Stimulated activated naive CD4-positive, alpha-beta T cell (primary cell): ENCODE measurements around the gene IQGAP1.
"Not testable (repeated sequence)": the region's sequence is repeated elsewhere in the genome, so short reads cannot be mapped to it uniquely, and the experiment has no call there.

Experiments
- DNase-seq, 6 experiments: peaks; one replicate each; lab custom pipeline; 2025; lab: John Stamatoyannopoulos, UW

Gene IQGAP1

GRCh38 chr15:90387534-90388461 is at the start of gene IQGAP1:
TSS of gene IQGAP1 (plus strand) at chr15:90388242. CDS start at chr15:90388342, 100 bp downstream.
- peak; percentile 91 to 96 (median 94) for DNase-seq

DNA sequence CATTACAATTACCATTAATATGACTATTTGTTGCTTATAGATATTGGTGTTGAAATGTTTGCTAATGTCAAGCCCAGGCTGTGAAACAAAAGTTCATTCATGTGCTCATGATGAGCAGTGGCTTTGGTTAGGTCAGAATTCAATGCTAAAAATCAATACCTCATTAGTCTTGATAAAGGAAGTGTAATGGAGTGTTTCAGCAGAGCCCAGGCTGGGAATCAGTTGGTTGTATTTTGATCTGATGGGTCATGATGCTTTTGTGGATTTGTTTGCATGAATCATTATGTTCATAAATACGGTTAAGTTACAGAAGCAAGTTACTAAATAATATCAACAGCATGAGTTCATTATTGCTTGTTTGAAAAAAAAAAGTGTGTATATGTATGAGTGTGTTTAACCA is 49.5 kb upstream of the IQGAP1 start:
- DNase-seq: no peak

GRCh38 chr15:90340345-90340744 is 47.7 kb upstream of the IQGAP1 start:
- no peak for DNase-seq

GRCh38 chr15:90343302-90343790 is 44.7 kb upstream of the IQGAP1 start:
- no peak for DNase-seq

DNA sequence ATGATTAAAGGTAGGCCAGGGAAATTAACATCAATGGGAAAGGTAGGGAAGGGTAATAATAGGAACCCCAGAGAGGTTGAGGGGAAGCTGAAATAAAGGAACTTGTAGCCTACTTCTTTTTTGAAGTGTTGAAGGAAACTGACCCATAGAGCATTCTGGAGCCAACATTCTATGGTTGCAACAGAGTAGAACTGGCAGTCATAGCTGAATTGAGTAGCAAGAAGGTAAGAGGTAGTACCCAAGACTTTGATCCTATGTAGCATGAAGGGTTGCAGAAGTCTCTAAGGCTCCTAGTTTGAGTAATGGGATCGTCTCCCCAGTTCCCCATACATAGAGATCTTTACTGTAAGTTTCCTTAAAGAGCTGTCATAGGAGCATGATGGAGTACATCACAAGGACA is 43.4 kb upstream of the IQGAP1 start:
- DNase-seq: no peak

GRCh38 chr15:90345857-90346256 is 42.2 kb upstream of the IQGAP1 start:
- DNase-seq: no peak

DNA sequence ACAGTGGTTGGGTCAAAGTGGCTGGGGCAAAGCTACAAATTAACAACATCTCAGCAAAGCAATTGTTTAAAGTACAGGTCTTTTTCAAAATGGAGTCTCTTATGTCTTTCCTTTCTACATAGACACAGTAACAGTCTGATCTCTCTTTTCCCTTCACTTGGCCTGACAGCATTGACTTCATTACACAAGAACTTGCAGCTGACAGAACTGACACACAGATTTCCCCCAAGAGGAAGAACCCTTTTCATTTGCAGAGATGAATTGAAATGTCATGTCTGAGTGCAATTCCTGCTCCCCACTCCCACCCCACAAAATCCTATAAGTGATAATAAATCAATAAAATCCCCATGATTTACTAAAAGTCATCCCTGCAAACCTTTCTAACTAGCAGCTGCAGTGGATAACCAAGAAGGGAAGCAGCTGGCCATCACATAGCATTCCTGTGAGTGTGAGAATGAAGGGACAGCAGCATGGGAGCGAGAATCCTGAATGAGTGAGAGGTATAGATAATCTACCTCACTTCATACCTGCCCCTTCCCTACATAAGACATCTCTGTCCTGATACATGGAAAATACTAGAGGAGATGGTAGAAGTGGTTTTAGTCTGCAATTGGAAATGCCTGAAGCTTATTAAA is 40.5 kb upstream of the IQGAP1 start:
- not testable (repeated sequence) for DNase-seq

GRCh38 chr15:90348456-90348855 is 39.6 kb upstream of the IQGAP1 start:
- DNase-seq: no peak

DNA sequence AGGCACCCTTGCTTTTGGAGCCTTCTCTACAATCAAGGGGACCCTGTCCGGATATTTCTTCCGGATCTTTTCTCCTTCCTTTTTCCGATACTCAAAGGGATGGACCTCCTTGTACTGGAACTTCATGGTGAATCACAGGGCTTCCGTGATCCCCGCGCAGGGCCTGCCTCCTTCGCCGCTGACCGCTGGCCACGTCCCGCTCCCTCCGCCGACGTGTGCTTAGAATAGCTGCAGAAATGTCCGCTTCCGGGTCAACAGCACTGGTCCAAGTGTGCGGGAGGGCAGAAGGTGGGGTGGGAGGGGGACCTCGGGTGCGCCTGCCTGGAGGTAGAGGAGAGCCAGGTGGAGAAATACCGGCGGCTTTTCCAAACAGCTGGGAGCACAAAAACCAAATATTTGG is 39.0 kb upstream of the IQGAP1 start:
- DNase-seq: peak in 1 of 6 experiments; percentile 5

DNA sequence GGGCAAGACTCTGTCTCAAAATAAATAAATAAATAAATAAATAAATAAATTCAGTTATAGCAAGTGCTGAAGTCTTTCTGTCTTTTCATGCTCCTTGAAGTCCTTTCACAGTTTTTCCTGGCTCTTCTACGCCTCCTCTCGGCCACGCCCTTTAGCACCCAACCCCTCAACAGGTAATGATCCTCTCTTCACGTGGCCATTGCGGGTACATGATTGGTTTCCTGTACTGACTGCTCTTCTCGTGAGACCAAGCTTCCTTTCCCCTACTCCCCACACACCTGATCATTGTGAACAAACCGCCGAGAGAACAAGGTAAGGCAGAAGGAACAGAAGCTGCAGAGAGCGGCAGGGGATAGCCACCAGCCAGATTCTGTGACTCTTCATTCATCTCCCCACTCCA is 38.2 kb upstream of the IQGAP1 start:
- no peak for DNase-seq

DNA sequence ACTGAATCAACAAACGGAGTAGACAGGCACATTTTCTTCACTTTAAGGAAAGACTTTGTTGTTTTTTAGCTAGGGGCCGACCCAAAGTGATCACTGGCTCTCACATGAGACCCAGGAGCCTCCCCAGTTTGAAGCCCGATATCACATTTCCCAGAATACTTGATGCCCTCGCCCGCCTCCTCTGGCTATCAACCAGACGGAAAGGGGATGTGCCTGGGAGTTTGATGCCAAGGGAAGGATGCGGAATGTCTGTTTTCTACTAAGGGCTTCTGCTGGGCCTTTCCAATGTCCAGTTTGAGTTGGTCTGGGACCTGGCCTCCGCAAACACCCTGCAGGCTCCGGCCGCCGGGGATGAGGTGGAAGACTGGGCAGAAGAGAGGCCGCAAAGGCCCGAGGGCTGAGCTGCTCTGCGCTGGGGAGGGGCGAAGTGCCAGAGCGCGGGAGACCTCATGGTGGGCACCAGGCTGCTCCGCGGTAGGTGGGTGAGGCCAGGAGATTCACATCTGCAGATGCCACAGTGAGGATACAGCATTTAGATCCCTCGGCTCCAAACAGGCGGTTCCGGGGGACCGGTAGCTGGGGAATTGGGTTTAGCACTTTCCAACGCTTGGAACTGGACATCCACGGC is 36.4 kb upstream of the IQGAP1 start:
- peak in 1 of 6 experiments; percentile 24 for DNase-seq

DNA sequence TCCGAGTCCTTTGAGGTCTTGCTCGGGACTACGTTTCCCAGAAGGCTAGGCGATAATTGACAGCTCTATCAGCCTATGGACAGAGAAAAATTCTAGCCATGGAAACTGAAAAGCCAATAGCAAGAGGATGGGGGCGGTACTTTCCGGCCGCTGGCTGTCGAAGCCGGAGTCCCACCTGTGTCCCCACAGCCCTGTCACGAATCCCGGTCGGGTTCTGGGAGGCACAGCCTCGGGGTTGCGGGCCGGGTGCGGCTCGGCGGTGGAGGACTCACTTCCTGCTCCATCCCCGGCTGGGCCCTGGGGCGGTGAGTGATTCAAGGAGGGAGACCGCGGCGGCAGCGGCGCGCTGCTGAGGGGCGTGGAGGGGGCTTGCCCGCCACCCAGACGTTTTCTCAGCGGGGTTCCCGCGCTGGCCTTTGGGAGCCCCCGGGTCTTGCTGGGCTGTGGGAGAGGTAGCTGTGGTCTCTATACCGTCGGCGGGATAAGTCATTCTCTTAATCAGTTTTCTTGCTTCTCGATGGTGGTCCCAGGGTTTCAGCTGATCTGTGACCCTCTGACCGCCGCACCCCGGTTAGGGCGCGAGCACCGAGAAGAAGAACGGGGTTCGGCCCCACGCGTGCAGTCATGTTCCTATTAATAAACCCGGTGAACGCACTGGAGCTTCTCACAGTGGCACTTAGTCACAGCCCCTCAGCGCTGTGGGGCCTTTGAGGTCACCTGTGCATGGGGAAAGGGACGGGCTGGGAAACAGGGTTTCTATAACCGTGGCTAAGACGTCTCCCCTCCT is 35.7 kb upstream of the IQGAP1 start, which contains the start of gene ZNF774:
Gene ZNF774 (plus strand): TSS at position 178 of the 787 bp plus-strand sequence. CDS start 2,377 bp downstream, outside the sequence.
- DNase-seq: peak; percentile 85 to 95 (median 88)

GRCh38 chr15:90354986-90355385 is 33.1 kb upstream of the IQGAP1 start:
- DNase-seq: no peak

- no peak for DNase-seq
These were observed 29.7 kb upstream of the IQGAP1 start for GRCh38 chr15:90358124-90359033.

DNA sequence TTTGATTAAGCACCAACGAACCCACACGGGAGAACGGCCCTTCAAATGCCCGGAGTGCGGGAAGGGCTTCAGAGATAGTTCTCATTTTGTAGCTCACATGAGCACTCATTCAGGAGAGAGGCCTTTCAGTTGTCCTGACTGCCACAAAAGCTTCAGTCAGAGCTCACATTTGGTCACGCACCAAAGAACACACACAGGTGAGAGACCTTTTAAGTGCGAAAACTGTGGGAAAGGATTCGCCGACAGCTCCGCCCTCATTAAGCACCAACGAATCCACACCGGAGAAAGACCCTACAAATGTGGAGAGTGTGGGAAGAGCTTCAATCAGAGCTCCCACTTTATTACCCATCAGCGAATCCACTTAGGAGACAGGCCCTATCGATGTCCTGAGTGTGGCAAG is 27.3 kb upstream of the IQGAP1 start:
- no peak for DNase-seq

DNA sequence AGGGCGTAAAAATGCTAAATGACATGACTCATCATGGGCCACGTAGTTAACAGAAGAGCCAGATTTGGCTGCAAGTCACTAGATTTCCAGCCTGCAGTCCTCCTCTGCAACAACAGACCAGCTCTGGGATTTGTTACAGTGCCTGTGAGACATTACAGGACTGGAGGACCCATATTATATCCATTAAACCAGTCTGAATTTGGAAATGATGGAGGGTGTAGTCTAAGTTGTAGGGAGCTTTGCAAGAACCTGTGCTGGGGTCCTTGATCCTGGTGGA is 25.2 kb upstream of the IQGAP1 start:
- no peak for DNase-seq

GRCh38 chr15:90364251-90364650 is 23.8 kb upstream of the IQGAP1 start:
- DNase-seq: no peak

- DNase-seq: no peak
These were observed 22.5 kb upstream of the IQGAP1 start for GRCh38 chr15:90365414-90366055.

DNA sequence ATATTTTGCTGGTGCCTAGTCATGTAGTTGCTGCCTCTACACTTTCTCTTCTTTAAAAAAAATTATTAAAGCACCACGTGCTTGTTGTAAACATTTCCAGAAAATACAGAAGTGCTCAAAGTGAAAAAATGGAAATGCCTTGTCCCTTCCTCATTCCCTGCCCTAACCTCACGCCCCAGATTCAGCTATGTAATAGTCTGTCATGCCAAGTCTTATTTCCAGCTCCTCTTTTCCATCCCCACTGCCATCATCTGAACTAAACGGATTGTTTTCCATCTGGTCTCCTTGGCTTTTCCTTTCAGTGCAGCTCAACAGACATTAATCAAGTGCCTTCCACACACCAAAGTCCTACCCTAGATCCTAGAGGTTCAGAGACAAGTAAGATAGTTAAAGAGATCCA is 20.5 kb upstream of the IQGAP1 start:
- DNase-seq: no peak

DNA sequence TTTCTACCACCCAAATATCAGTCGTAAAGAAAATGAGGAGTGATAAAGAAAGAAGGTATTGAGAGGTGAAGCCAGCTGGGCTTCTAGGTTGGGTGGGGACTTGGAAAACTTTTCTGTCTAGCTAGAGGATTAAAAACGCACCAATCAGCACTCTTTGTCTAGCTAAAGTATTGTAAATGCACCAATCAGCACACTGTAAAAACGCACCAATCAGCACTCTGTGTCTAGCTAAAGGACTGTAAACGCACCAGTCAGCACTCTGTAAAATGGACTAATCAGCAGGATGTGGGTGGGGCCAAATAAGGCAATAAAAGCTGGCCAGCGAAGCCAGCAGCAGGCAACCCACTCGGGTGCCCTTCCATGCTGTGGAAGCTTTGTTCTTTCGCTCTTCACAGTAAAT is 13.0 kb upstream of the IQGAP1 start:
- no peak for DNase-seq
